ENCODE results near the gene PRR15. TPM values are rescaled to one million over a fixed set of nuclear protein-coding genes. Genes with fewer than 3 reads are reported as not detected.

Gene PRR15
- total and polyA plus RNA-seq, 2 experiments from 2014 or later, result 42.0 to 47.4 TPM

- Histone ChIP-seq H3K4me3 (no peak overlapping the region), H3K27me3 (no peaks in the 10 kb centered on the region), H3K9me2 (replicated peaks; ENCODE audit: insufficient read depth) (no peaks in the 10 kb centered on the region), H3K27ac (no peak overlapping the region), H3K9me3 (ENCODE audit: low read depth) (no peaks in the 10 kb centered on the region), H3K36me3 (replicated peaks; ENCODE audit: insufficient read depth, low read depth) (no peaks in the 10 kb centered on the region), H3K79me2 (no peaks in the 10 kb centered on the region), H2AFZ (no peak overlapping the region), H3K4me1 (ENCODE audit: insufficient read depth) (no peaks in the 10 kb centered on the region), H4K20me1 (ENCODE audit: insufficient read depth, poor library complexity, severe bottlenecking) (no peaks in the 10 kb centered on the region), H3K4me2 (no peak overlapping the region)
- 100% methylated on average over 2 of the region's 2 CpGs for WGBS (ENCODE audit: low lambda C conversion rate, missing lambda C conversion rate)
- TF ChIP-seq EZH2phosphoT487 (IDR thresholded peaks at IDR 0.05; ENCODE audit: low read depth, severe bottlenecking, unreplicated experiment), result no peak
- no peak for TF ChIP-seq EZH2 (IDR thresholded peaks at IDR 0.05; ENCODE audit: borderline replicate concordance)
- TF ChIP-seq, protein P1, sequence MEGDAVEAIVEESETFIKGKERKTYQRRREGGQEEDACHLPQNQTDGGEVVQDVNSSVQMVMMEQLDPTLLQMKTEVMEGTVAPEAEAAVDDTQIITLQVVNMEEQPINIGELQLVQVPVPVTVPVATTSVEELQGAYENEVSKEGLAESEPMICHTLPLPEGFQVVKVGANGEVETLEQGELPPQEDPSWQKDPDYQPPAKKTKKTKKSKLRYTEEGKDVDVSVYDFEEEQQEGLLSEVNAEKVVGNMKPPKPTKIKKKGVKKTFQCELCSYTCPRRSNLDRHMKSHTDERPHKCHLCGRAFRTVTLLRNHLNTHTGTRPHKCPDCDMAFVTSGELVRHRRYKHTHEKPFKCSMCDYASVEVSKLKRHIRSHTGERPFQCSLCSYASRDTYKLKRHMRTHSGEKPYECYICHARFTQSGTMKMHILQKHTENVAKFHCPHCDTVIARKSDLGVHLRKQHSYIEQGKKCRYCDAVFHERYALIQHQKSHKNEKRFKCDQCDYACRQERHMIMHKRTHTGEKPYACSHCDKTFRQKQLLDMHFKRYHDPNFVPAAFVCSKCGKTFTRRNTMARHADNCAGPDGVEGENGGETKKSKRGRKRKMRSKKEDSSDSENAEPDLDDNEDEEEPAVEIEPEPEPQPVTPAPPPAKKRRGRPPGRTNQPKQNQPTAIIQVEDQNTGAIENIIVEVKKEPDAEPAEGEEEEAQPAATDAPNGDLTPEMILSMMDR (IDR thresholded peaks at IDR 0.05; ENCODE audit: poor library complexity), result no peak
- DNase-seq (ENCODE audit: low spot score), result no peak
Observed at GRCh38 chr7:29539471-29539870, 24.2 kb upstream of the PRR15 start.

- Histone ChIP-seq H3K9me2 (replicated peaks; ENCODE audit: insufficient read depth) (no peaks in the 10 kb centered on the region), H2AFZ (no peak overlapping the region), H3K4me3 (no peak overlapping the region), H3K4me2 (no peak overlapping the region), H3K9me3 (ENCODE audit: low read depth) (no peaks in the 10 kb centered on the region), H3K79me2 (no peaks in the 10 kb centered on the region), H3K27me3 (no peaks in the 10 kb centered on the region), H4K20me1 (ENCODE audit: insufficient read depth, poor library complexity, severe bottlenecking) (no peaks in the 10 kb centered on the region), H3K27ac (no peak overlapping the region), H3K36me3 (replicated peaks; ENCODE audit: insufficient read depth, low read depth) (no peaks in the 10 kb centered on the region), H3K4me1 (ENCODE audit: insufficient read depth) (no peaks in the 10 kb centered on the region)
- no peak for DNase-seq (ENCODE audit: low spot score)
- TF ChIP-seq, protein P1 (IDR thresholded peaks at IDR 0.05; ENCODE audit: poor library complexity), result no peak
- TF ChIP-seq EZH2 (IDR thresholded peaks at IDR 0.05; ENCODE audit: borderline replicate concordance) (no peak), EZH2phosphoT487 (IDR thresholded peaks at IDR 0.05; ENCODE audit: low read depth, severe bottlenecking, unreplicated experiment) (no peak)
- 63% methylated on average over 3 of the region's 3 CpGs for WGBS (ENCODE audit: low lambda C conversion rate, missing lambda C conversion rate)
Observed at GRCh38 chr7:29547421-29547820, 16.2 kb upstream of the PRR15 start.

DNA sequence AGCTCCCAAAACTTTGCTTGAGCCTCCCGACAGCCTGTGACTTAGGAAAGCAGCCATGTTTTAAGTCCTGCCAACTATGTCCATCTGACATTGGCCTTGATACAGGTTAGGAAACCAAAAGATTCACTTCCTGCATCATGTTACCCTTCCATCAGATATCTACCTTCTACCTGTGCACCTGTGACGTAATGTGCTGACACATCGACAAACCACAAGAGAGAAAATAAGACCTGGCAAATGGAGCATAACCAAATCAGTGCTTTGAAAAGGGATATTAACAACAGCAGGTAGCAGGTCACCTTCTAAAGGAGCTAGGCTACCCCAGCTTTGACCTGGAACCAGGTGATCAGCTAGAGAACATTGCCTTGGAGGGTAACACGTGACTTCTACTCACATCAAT lies 14.8 kb upstream of the PRR15 start:
- no peaks in the 10 kb centered on the region for H3K9me2 ChIP-seq (replicated peaks; ENCODE audit: insufficient read depth)
- DNase-seq (ENCODE audit: low spot score), result no peak
- no peaks in the 10 kb centered on the region for H4K20me1 ChIP-seq (ENCODE audit: insufficient read depth, poor library complexity, severe bottlenecking)
- H3K4me2 ChIP-seq, result no peak overlapping the region
- H3K36me3 ChIP-seq (replicated peaks; ENCODE audit: insufficient read depth, low read depth), result no peaks in the 10 kb centered on the region
- H3K4me3 ChIP-seq, result no peak overlapping the region
- no peaks in the 10 kb centered on the region for H3K4me1 ChIP-seq (ENCODE audit: insufficient read depth)
- TF ChIP-seq EZH2 (IDR thresholded peaks at IDR 0.05; ENCODE audit: borderline replicate concordance), result no peak
- no peak for TF ChIP-seq EZH2phosphoT487 (IDR thresholded peaks at IDR 0.05; ENCODE audit: low read depth, severe bottlenecking, unreplicated experiment)
- TF ChIP-seq, protein P1 (IDR thresholded peaks at IDR 0.05; ENCODE audit: poor library complexity), result no peak
- H2AFZ ChIP-seq, result no peak overlapping the region
- H3K27me3 ChIP-seq, result no peaks in the 10 kb centered on the region
- H3K9me3 ChIP-seq (ENCODE audit: low read depth), result no peaks in the 10 kb centered on the region
- 93% methylated on average over 4 of the region's 4 CpGs for WGBS (ENCODE audit: low lambda C conversion rate, missing lambda C conversion rate)
- H3K79me2 ChIP-seq, result no peaks in the 10 kb centered on the region
- no peak overlapping the region for H3K27ac ChIP-seq

- H3K4me2 ChIP-seq, result no peak overlapping the region
- no peak for DNase-seq (ENCODE audit: low spot score)
- WGBS (ENCODE audit: low lambda C conversion rate, missing lambda C conversion rate), result 66% methylated on average over 4 of the region's 4 CpGs
- H3K4me3 ChIP-seq, result no peak overlapping the region
- H3K9me2 ChIP-seq (replicated peaks; ENCODE audit: insufficient read depth), result no peaks in the 10 kb centered on the region
- H3K36me3 ChIP-seq (replicated peaks; ENCODE audit: insufficient read depth, low read depth), result no peaks in the 10 kb centered on the region
- no peaks in the 10 kb centered on the region for H3K9me3 ChIP-seq (ENCODE audit: low read depth)
- H3K4me1 ChIP-seq (ENCODE audit: insufficient read depth), result no peaks in the 10 kb centered on the region
- no peaks in the 10 kb centered on the region for H3K27me3 ChIP-seq
- H2AFZ ChIP-seq, result no peak overlapping the region
- H4K20me1 ChIP-seq (ENCODE audit: insufficient read depth, poor library complexity, severe bottlenecking), result no peaks in the 10 kb centered on the region
- no peaks in the 10 kb centered on the region for H3K79me2 ChIP-seq
- no peak for TF ChIP-seq EZH2 (IDR thresholded peaks at IDR 0.05; ENCODE audit: borderline replicate concordance)
- TF ChIP-seq, protein P1 (IDR thresholded peaks at IDR 0.05; ENCODE audit: poor library complexity), result no peak
- no peak for TF ChIP-seq EZH2phosphoT487 (IDR thresholded peaks at IDR 0.05; ENCODE audit: low read depth, severe bottlenecking, unreplicated experiment)
- no peak overlapping the region for H3K27ac ChIP-seq
Observed at GRCh38 chr7:29552392-29552791, 11.2 kb upstream of the PRR15 start.
